Measurements from ENCODE around the gene SHLD1.
A peak's percentile ranks its signal among the peaks of the same experiment; 100 is the strongest.
"Not testable (repeated sequence)": the region's sequence is repeated elsewhere in the genome, so short reads cannot be mapped to it uniquely, and the experiment has no call there.

SHLD1 gene

GRCh38 chr20:5781798-5782750 is 31.9 kb downstream of the SHLD1 start:
- DNase-seq, result no peak

- no peak for DNase-seq
These were observed 34.5 kb downstream of the SHLD1 start for GRCh38 chr20:5784735-5785134.

GRCh38 chr20:5785146-5785545 is 34.9 kb downstream of the SHLD1 start:
- no peak for DNase-seq

GRCh38 chr20:5786930-5787795 is 37.0 kb downstream of the SHLD1 start:
- peak; percentile 41 for DNase-seq

GRCh38 chr20:5787796-5788165 is 37.6 kb downstream of the SHLD1 start:
- no peak for DNase-seq

GRCh38 chr20:5788385-5788895 is 38.2 kb downstream of the SHLD1 start:
- DNase-seq, result peak; percentile 85

GRCh38 chr20:5789827-5790226 is 39.6 kb downstream of the SHLD1 start:
- DNase-seq, result no peak

GRCh38 chr20:5793916-5794315 is 43.7 kb downstream of the SHLD1 start:
- DNase-seq, result no peak

- DNase-seq, result no peak
These were observed 46.3 kb downstream of the SHLD1 start for GRCh38 chr20:5796331-5797040.

GRCh38 chr20:5797165-5797564 is 47.0 kb downstream of the SHLD1 start:
- no peak for DNase-seq

GRCh38 chr20:5797843-5798462 is 47.8 kb downstream of the SHLD1 start:
- no peak for DNase-seq

- DNase-seq, result not testable (repeated sequence)
These were observed 53.6 kb downstream of the SHLD1 start for GRCh38 chr20:5803754-5804303.

GRCh38 chr20:5806457-5807263 is 56.5 kb downstream of the SHLD1 start:
- no peak for DNase-seq

- no peak for DNase-seq
These were observed 57.2 kb downstream of the SHLD1 start for GRCh38 chr20:5807431-5807830.

- DNase-seq, result no peak
These were observed 58.7 kb downstream of the SHLD1 start for GRCh38 chr20:5808901-5809300.

- DNase-seq, result no peak
These were observed 59.3 kb downstream of the SHLD1 start for GRCh38 chr20:5809495-5809894.

- DNase-seq, result no peak
These were observed 60.7 kb downstream of the SHLD1 start for GRCh38 chr20:5810800-5811422.

- no peak for DNase-seq
These were observed 61.5 kb downstream of the SHLD1 start for GRCh38 chr20:5811746-5812145.

GRCh38 chr20:5818346-5818681 is 68.1 kb downstream of the SHLD1 start:
- DNase-seq, result no peak

- no peak for DNase-seq
These were observed 70.5 kb downstream of the SHLD1 start for GRCh38 chr20:5820738-5821137.

Measured in HCEC 1CT (cell line).